Stimulated activated CD4-positive, alpha-beta T cell treated with anti-CD3 and anti-CD28 coated beads, Interleukin-4, amount 100 ng/mL, for 1 hour (primary cell): ENCODE measurements around the gene LMO1.

Source experiments
- DNase-seq: peaks from one replicate; pipeline ENCODE4 v3.0.0-alpha.2; 2020

LMO1 gene

GRCh38 chr11:8288166-8288772 is 24.6 kb upstream of the LMO1 start:
- no peak for DNase-seq

- no peak for DNase-seq
These were observed 24.0 kb upstream of the LMO1 start for GRCh38 chr11:8287703-8288102.

- no peak for DNase-seq
These were observed 23.6 kb upstream of the LMO1 start for GRCh38 chr11:8287297-8287696.

- DNase-seq, result no peak
These were observed 23.2 kb upstream of the LMO1 start for GRCh38 chr11:8286886-8287285.

- DNase-seq, result no peak
These were observed 22.1 kb upstream of the LMO1 start for GRCh38 chr11:8285796-8286195.

GRCh38 chr11:8285228-8285627 is 21.6 kb upstream of the LMO1 start:
- no peak for DNase-seq

GRCh38 chr11:8283465-8284230 is 20.0 kb upstream of the LMO1 start:
- DNase-seq, result no peak

- no peak for DNase-seq
These were observed 19.4 kb upstream of the LMO1 start for GRCh38 chr11:8283100-8283464.

GRCh38 chr11:8282631-8283030 is 19.0 kb upstream of the LMO1 start:
- DNase-seq, result no peak

GRCh38 chr11:8281266-8281665 is 17.6 kb upstream of the LMO1 start:
- DNase-seq, result no peak

- DNase-seq, result no peak
These were observed 14.0 kb upstream of the LMO1 start for GRCh38 chr11:8277691-8278090.

GRCh38 chr11:8276528-8276927 is 12.8 kb upstream of the LMO1 start:
- DNase-seq, result no peak

GRCh38 chr11:8273287-8273686 is 9.6 kb upstream of the LMO1 start:
- no peak for DNase-seq

GRCh38 chr11:8271106-8271886 is 7.6 kb upstream of the LMO1 start:
- no peak for DNase-seq

- no peak for DNase-seq
These were observed 6.0 kb upstream of the LMO1 start for GRCh38 chr11:8269636-8270035.

GRCh38 chr11:8268530-8269400 is 5.1 kb upstream of the LMO1 start:
- no peak for DNase-seq

- peak; percentile 31 for DNase-seq
These were observed 4.3 kb upstream of the LMO1 start for GRCh38 chr11:8267831-8268529.

- DNase-seq, result no peak
These were observed 3.6 kb upstream of the LMO1 start for GRCh38 chr11:8267280-8267679.

GRCh38 chr11:8266246-8267241 is 2.9 kb upstream of the LMO1 start:
- no peak for DNase-seq

- no peak for DNase-seq
These were observed 2.1 kb upstream of the LMO1 start for GRCh38 chr11:8265681-8266241.
